Neural cell (in vitro differentiated cells): ENCODE measurements around the gene MOBP. TPM values are rescaled to one million over a fixed set of nuclear protein-coding genes. Genes with fewer than 3 reads are reported as not detected.

ENCODE experiments used
- H2AFZ ChIP-seq: fragments of 200-600, 300-800 bp; sonication (generic), shearing (Covaris generic); 2 replicates; pipeline ENCODE4 v1.6.0; 2014; ENCODE audit warnings: low read depth, mild to moderate bottlenecking, antibody characterized with exemption, low read length, moderate library complexity
- H3F3A ChIP-seq: fragments of 200-600 bp; shearing (Covaris generic); 2 replicates; pipeline ENCODE4 v1.6.1; 2016; ENCODE audit warnings: mild to moderate bottlenecking, moderate library complexity, mixed read lengths, antibody characterized with exemption, low read length; ENCODE audit not compliant: insufficient read depth, poor library complexity, severe bottlenecking
- H3K27ac ChIP-seq: fragments of 200-600, 300-800 bp; sonication (generic), shearing (Covaris generic); 2 replicates; pipeline ENCODE4 v1.5.1; 2014; ENCODE audit warnings: mild to moderate bottlenecking, low read length, moderate library complexity
- H3K27me3 ChIP-seq: fragments of 300-800, 200-600 bp; sonication (generic), shearing (Covaris generic); 2 replicates; pipeline ENCODE4 v1.6.0; 2014; ENCODE audit warnings: mild to moderate bottlenecking, low read depth, low read length, moderate library complexity; ENCODE audit not compliant: insufficient read depth
- H3K36me3 ChIP-seq: fragments of 300-800, 200-600 bp; sonication (generic), shearing (Covaris generic); 2 replicates; pipeline ENCODE4 v1.5.1; 2014; ENCODE audit warnings: mild to moderate bottlenecking, antibody characterized with exemption, low read length, moderate library complexity; ENCODE audit not compliant: insufficient read depth
- H3K4me2 ChIP-seq: fragments of 300-800, 200-600 bp; sonication (generic), shearing (Covaris generic); 2 replicates; pipeline ENCODE4 v1.6.0; 2014; ENCODE audit warnings: mild to moderate bottlenecking, low read length
- H3K4me3 ChIP-seq: fragments of 300-800, 200-600 bp; sonication (generic), shearing (Covaris generic); 2 replicates; pipeline ENCODE4 v1.5.1; 2014; ENCODE audit warnings: mild to moderate bottlenecking, low read length, moderate library complexity
- H3K79me2 ChIP-seq: fragments of 200-600 bp; shearing (Covaris generic); replicated peaks from 2 replicates; pipeline ENCODE4 v1.6.0; 2014; ENCODE audit warnings: mild to moderate bottlenecking, low read length, moderate library complexity; ENCODE audit not compliant: insufficient read depth
- H3K9ac ChIP-seq: fragments of 300-800, 200-600 bp; sonication (generic), shearing (Covaris generic); 2 replicates; pipeline ENCODE4 v1.6.1; 2016; ENCODE audit warnings: mild to moderate bottlenecking, low read length, mixed read lengths
- H3K9me2 ChIP-seq: fragments of 200-600 bp; shearing (Covaris generic); 2 replicates; pipeline ENCODE4 v1.6.1; 2016; ENCODE audit warnings: mild to moderate bottlenecking, low read length, mixed read lengths; ENCODE audit not compliant: insufficient read depth
- H3K9me3 ChIP-seq: fragments of 200-600, 300-800 bp; sonication (generic), shearing (Covaris generic); 2 replicates; pipeline ENCODE4 v1.6.1; 2016; ENCODE audit warnings: mild to moderate bottlenecking, mixed run types, low read length, moderate library complexity, mixed read lengths
- H4K20me1 ChIP-seq: fragments of 200-600 bp; shearing (Covaris generic); 2 replicates; pipeline ENCODE4 v1.6.1; 2016; ENCODE audit warnings: mild to moderate bottlenecking, mixed run types; ENCODE audit not compliant: insufficient read depth
- CTCF ChIP-seq: fragments of 450-650 bp; IDR thresholded peaks from 2 replicates; pipeline ENCODE4 v1.5.1; 2014; ENCODE audit warnings: antibody characterized with exemption, mild to moderate bottlenecking, moderate library complexity; ENCODE audit not compliant: poor library complexity, severe bottlenecking
- EP300 ChIP-seq: fragments of 450-650 bp; conservative IDR thresholded peaks from 2 replicates; pipeline ENCODE4 v1.6.1; 2014; ENCODE audit warnings: antibody characterized with exemption, mild to moderate bottlenecking, moderate library complexity; ENCODE audit not compliant: poor library complexity, severe bottlenecking
- EZH2 ChIP-seq: fragments of 200-600, 300-800 bp; shearing (Covaris generic), sonication (generic); IDR thresholded peaks from 2 replicates; pipeline ENCODE4 v1.6.1; 2014; ENCODE audit warnings: antibody characterized with exemption, low read length, borderline replicate concordance, mild to moderate bottlenecking; ENCODE audit not compliant: insufficient read depth, poor library complexity, severe bottlenecking
- MXI1 ChIP-seq: fragments of 450-650 bp; conservative IDR thresholded peaks from 2 replicates; pipeline ENCODE4 v1.6.1; 2014; ENCODE audit warnings: antibody characterized with exemption, mild to moderate bottlenecking; ENCODE audit not compliant: poor library complexity, severe bottlenecking
- POLR2AphosphoS5 ChIP-seq: IDR thresholded peaks from 2 replicates; pipeline ENCODE4 v1.6.1; 2012
- RAD21 ChIP-seq: fragments of 450-650 bp; conservative IDR thresholded peaks from 2 replicates; pipeline ENCODE4 v1.6.1; 2014; ENCODE audit warnings: antibody characterized with exemption, mild to moderate bottlenecking, moderate library complexity
- REST ChIP-seq: IDR thresholded peaks from 2 replicates; pipeline ENCODE4 v1.6.1; 2012; ENCODE audit warnings: borderline replicate concordance
- SMC3 ChIP-seq: fragments of 450-650 bp; conservative IDR thresholded peaks from 2 replicates; pipeline ENCODE4 v1.6.1; 2014; ENCODE audit warnings: antibody characterized with exemption, mild to moderate bottlenecking, moderate library complexity; ENCODE audit not compliant: poor library complexity
- TAF1 ChIP-seq: IDR thresholded peaks from 2 replicates; pipeline ENCODE4 v1.6.1; 2012; ENCODE audit warnings: low read depth
- polyA plus RNA-seq: library from polyadenylated mRNA; depleted of rRNA; stranded (reverse); fragments of >200 nt; gene quantifications from 2 replicates; pipeline ENCODE4 v1.2.3, GENCODE V29; 2014

The MOBP gene
- polyA plus RNA-seq, 1 donor from 2014 or later, result not detected

GRCh38 chr3:39420543-39420942, 46.9 kb upstream of the MOBP start:
- Histone ChIP-seq H3F3A (no peaks in the 10 kb centered on the region), H3K4me2 (no peak overlapping the region), H3K27me3 (no peaks in the 10 kb centered on the region), H2AFZ (no peak overlapping the region), H3K9me2 (no peaks in the 10 kb centered on the region), H4K20me1 (no peaks in the 10 kb centered on the region), H3K27ac (no peak overlapping the region), H3K79me2 (no peaks in the 10 kb centered on the region), H3K9me3 (no peaks in the 10 kb centered on the region), H3K36me3 (no peaks in the 10 kb centered on the region), H3K4me3 (no peak overlapping the region), H3K9ac (no peak overlapping the region)
- TF ChIP-seq EP300 (no peak), RAD21 (no peak), MXI1 (no peak), CTCF (no peak), REST (no peak), SMC3 (no peak), EZH2 (no peak), TAF1 (no peak), POLR2AphosphoS5 (no peak)

GRCh38 chr3:39423436-39423970, 44.0 kb upstream of the MOBP start:
- no peak overlapping the region for H2AFZ ChIP-seq
- no peaks in the 10 kb centered on the region for H3K79me2 ChIP-seq
- no peak overlapping the region for H3K9ac ChIP-seq
- TF ChIP-seq REST, result no peak
- TF ChIP-seq EZH2, result no peak
- TF ChIP-seq MXI1, result no peak
- TF ChIP-seq POLR2AphosphoS5, result no peak
- no peak for TF ChIP-seq RAD21
- TF ChIP-seq SMC3, result no peak
- no peak for TF ChIP-seq CTCF
- no peak for TF ChIP-seq EP300
- TF ChIP-seq TAF1, result no peak
- H3K36me3 ChIP-seq, result no peaks in the 10 kb centered on the region
- H3K9me2 ChIP-seq, result no peaks in the 10 kb centered on the region
- H3K9me3 ChIP-seq, result no peaks in the 10 kb centered on the region
- H3K4me3 ChIP-seq, result no peak overlapping the region
- no peaks in the 10 kb centered on the region for H3F3A ChIP-seq
- H4K20me1 ChIP-seq, result no peaks in the 10 kb centered on the region
- H3K27ac ChIP-seq, result no peak overlapping the region
- H3K4me2 ChIP-seq, result no peak overlapping the region
- no peaks in the 10 kb centered on the region for H3K27me3 ChIP-seq
